COLO829 (cell line): ENCODE results near the gene PPP4R4.
"Not testable (repeated sequence)": the region's sequence is repeated elsewhere in the genome, so short reads cannot be mapped to it uniquely, and the experiment has no call there.

ENCODE experiments used
- DNase-seq: peaks from one replicate; pipeline ENCODE4 v3.0.0; 2012; ENCODE audit warnings: low spot score

PPP4R4 gene

GRCh38 chr14:94177806-94178205 is 3.7 kb downstream of the PPP4R4 start:
- DNase-seq, result no peak

DNA sequence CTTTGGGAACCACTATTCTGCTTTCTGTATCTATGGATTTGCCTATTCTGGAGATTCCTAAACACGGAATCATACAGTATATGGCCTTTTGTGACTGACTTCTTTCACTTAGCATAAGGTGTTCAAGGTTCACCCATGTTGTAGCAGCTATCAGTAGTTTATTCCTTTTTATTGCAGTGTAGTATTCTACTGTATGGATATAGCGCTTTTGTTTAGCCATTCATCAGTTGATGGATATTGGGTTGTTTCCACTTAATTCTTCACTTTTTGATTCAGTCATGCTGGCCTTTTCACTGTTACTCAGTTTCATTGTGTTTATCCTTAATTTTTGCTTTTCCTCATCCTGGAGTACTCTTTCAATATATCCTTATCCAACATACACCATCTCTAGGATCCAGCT is 5.1 kb downstream of the PPP4R4 start:
- DNase-seq, result no peak

- peak; percentile 18 for DNase-seq
Measured at GRCh38 chr14:94180655-94181271, 6.6 kb downstream of the PPP4R4 start.

DNA sequence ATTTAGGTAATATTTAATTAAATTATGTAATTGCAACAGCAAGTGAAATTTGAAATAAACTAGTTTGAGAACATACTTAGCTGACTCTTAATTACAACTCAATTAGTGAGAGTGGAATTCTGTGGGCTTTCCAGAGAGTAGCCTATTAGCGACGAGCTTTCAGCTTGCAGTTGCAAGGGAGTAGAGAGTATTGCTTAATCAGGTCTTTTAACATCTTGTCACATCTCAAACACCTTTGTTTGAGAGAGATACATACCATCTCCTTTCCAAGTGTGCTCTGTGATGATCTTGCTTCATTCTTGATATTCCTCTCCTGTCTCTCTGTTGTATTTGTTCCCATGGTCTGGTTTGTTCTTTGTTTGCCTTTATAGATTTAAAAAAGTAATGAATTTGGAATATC is 7.7 kb downstream of the PPP4R4 start:
- no peak for DNase-seq

- no peak for DNase-seq
Measured at GRCh38 chr14:94192536-94192935, 18.4 kb downstream of the PPP4R4 start.

GRCh38 chr14:94193776-94194175 is 19.7 kb downstream of the PPP4R4 start:
- no peak for DNase-seq

DNA sequence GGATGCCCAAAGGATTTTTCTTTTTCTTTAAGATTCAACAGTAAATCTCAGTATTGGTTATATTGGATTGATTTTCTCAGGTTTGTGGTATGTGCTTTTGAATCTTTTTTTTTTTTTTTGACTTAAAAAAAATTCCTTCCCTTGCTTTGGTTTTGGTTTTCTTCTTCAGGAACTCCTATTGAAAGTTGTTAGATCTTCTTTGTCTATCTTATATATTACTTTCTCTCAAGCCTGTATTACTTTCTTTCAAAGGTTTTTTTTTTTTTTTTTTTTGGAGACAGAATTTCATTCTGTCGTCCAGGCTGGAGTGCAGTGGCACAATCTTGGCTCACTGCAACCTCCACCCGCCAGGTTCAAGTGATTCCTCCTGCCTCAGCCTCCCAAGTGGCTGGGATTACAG is 21.9 kb downstream of the PPP4R4 start:
- DNase-seq, result no peak

- DNase-seq, result no peak
Measured at GRCh38 chr14:94203473-94204210, 29.5 kb downstream of the PPP4R4 start.

GRCh38 chr14:94213021-94213420 is 38.9 kb downstream of the PPP4R4 start:
- DNase-seq, result no peak

- no peak for DNase-seq
Measured at GRCh38 chr14:94213741-94214140, 39.6 kb downstream of the PPP4R4 start.

- no peak for DNase-seq
Measured at GRCh38 chr14:94217116-94217515, 43.0 kb downstream of the PPP4R4 start.

- not testable (repeated sequence) for DNase-seq
Measured at GRCh38 chr14:94218198-94218886, 44.2 kb downstream of the PPP4R4 start.

DNA sequence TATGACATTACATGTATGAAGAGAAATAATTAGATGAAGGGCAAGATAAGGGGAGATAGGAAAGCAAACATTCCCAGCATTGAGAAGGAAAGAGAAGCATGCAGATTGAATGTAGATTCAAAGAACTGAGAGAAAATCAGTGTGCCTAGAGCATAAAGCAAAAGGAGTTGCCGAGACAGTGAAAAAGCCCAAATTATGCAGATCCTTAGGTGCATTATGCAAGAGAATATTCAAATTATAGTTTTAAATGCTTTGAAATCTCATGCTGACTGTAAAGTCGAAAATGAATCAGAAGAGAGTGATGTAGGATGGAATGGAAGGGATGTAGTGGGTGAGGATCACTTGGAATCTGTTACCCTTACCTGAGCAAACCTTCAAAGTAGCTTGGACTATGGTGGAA is 49.9 kb downstream of the PPP4R4 start:
- DNase-seq, result no peak

GRCh38 chr14:94225460-94226378 is 51.6 kb downstream of the PPP4R4 start:
- no peak for DNase-seq

- DNase-seq, result no peak
Measured at GRCh38 chr14:94227029-94227428, 52.9 kb downstream of the PPP4R4 start.

DNA sequence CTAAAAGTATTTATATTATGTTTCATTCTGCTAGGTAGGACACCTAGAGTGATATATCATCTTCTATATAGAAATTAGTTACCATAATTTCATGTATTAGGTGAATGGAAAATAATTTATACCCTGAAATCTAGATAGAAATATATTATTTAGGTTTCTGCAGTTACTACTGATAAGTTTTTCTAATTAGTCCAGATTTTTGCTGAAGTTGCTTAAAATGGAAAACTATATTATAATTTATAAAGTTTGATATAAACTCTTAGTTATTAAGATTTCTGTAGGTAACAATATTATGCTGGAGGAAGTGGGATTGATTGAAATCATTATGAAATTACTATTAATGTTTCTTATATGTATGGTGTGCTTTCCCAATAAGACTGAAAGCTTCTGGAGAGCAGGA is 62.9 kb downstream of the PPP4R4 start:
- no peak for DNase-seq

DNA sequence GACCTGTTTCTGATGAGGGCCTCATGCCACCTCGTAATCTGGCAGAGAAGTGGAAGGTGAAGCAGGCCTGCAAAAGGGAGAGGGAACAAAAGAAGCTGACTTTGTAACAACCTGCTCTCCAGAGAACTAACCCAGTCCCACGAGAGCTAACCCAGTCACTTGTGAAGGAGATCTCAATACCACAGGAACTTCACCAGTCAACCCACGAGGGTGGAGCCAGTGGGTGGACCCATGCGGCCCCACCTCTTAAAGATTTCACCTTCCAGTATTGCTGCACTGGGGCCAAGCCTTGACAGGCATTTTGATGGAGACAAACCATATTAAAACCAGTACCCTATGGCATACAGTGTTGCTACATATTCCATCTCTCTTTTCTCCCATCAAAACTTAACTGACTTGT is 63.9 kb downstream of the PPP4R4 start:
- DNase-seq, result no peak

DNA sequence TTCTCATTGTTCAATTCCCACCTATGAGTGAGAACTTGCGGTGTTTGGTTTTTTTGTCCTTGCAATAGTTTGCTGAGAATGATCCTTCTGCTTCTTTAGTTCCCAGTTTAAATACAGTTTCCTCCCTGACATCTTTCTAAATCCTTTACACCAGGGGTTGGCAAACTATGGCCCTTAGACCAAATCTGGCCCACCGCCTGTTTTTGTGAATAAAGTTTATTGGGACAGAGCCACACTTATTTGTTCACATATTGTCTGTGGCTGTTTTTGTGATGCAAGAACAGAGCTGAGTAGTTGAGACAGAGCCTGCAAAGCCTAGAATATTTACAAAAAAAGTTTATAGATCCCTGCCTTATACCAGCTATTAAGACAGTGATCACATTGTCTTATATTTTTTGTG is 65.3 kb downstream of the PPP4R4 start:
- DNase-seq, result no peak

DNA sequence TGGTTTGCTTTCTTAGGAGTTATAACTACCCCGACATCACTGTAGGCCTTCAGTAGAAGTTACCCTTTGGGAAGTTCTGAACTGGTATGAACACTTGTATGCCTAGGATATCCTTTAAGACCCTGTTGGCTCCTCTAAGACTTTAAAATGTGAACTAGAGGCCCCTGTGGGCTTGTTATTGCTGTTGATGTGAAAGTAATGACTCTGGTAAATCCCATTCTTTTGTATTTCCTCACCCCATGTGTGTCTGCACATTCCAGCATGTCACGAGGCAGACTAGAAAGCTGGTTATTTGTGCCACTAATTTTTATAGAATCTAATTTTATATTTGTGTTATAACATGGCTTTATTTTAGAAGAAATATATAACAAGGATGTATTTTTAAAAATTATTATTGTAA is 70.1 kb downstream of the PPP4R4 start:
- no peak for DNase-seq

DNA sequence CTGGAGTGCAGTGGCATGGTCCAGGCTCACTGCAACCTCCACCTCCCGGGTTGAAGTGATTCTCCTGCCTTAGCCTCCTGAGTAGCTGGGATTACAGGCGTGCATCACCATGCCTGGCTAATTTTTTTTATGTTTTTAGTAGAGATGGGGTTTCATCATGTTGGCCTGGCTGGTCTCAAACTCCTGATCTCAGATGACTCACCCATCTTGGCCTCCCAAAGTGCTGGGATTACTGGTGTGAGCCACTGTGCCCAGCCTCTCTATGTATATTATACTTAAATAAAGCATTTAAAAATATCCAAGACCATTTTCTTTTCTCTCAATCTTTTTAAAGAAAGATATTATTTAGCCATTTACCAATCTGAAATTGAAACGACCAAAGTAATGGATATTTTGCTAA is 90.1 kb downstream of the PPP4R4 start:
- not testable (repeated sequence) for DNase-seq

GRCh38 chr14:94267352-94267751 is 93.2 kb downstream of the PPP4R4 start:
- no peak for DNase-seq

DNA sequence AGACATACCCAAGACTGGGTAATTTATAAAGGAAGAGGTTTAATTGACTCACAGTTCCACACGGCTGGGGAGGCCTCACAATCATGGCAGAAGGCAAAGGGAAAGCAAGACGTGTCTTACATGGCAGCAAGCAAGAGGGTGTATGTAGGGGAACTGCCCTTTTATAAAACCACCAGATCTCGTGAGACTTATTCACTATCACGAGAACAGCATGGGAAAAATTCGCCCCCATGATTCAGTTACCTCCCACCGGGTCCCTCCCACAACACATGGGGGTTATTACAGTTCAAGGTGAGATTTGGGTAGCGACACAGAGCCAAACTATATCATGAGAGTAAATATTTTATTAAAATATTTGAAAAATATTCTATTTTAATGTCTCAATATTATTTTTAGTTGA is 94.5 kb downstream of the PPP4R4 start:
- not testable (repeated sequence) for DNase-seq
